Mesenchymal stem cell (in vitro differentiated cells and primary cell): ENCODE results near the gene HJURP.

ENCODE experiments used
- DNase-seq: peaks from one replicate; pipeline ENCODE4 v3.0.0-alpha.2; 2013
- H2AFZ ChIP-seq: one replicate; pipeline ENCODE4 v1.6.1; 2013; ENCODE audit warnings: low read depth, mild to moderate bottlenecking, control low read depth, inconsistent platforms, low read length, moderate library complexity
- H2AK5ac ChIP-seq: 2 replicates; pipeline ENCODE4 v1.6.1; 2013; ENCODE audit warnings: low read length, moderate library complexity, mild to moderate bottlenecking, inconsistent platforms; ENCODE audit not compliant: severe bottlenecking
- H2BK120ac ChIP-seq: one replicate; pipeline ENCODE4 v1.6.1; 2013; ENCODE audit warnings: low read depth, mild to moderate bottlenecking, inconsistent platforms, low read length, moderate library complexity
- H2BK12ac ChIP-seq, 2 experiments: one replicate each; pipeline ENCODE4 v1.6.1; 2013; ENCODE audit warnings: inconsistent platforms in 2 of 2, low read length in 2 of 2, mild to moderate bottlenecking in 2 of 2, moderate library complexity in 2 of 2, control low read depth in 1 of 2
- H2BK15ac ChIP-seq: one replicate; pipeline ENCODE4 v1.6.1; 2013; ENCODE audit warnings: mild to moderate bottlenecking, low read depth, inconsistent platforms; ENCODE audit not compliant: poor library complexity, severe bottlenecking
- H2BK5ac ChIP-seq: 2 replicates; pipeline ENCODE4 v1.6.1; 2013; ENCODE audit warnings: low read depth, mild to moderate bottlenecking, low read length, control low read depth, inconsistent platforms; ENCODE audit not compliant: poor library complexity, severe bottlenecking
- H3K14ac ChIP-seq, 2 experiments: one replicate each; pipeline ENCODE4 v1.6.1; 2013; ENCODE audit warnings: inconsistent platforms in 2 of 2, low read length in 2 of 2, control low read depth in 1 of 2, mild to moderate bottlenecking in 1 of 2, moderate library complexity in 1 of 2
- H3K18ac ChIP-seq, 2 experiments: one replicate each; pipeline ENCODE4 v1.6.1; 2013; ENCODE audit warnings: inconsistent platforms in 2 of 2, low read length in 2 of 2, control low read depth in 1 of 2, low read depth in 1 of 2, mild to moderate bottlenecking in 1 of 2
- H3K23ac ChIP-seq, 2 experiments: one replicate each; pipeline ENCODE4 v1.6.1; 2013; ENCODE audit warnings: inconsistent platforms in 2 of 2, low read length in 2 of 2, mild to moderate bottlenecking in 2 of 2, moderate library complexity in 2 of 2, control low read depth in 1 of 2
- H3K27ac ChIP-seq: 2 replicates; pipeline ENCODE4 v1.5.1; 2013; ENCODE audit warnings: mild to moderate bottlenecking, moderate library complexity, low read length, control low read depth, inconsistent platforms; ENCODE audit not compliant: poor library complexity, severe bottlenecking
- H3K27me3 ChIP-seq, 2 experiments: 2 replicates each; pipeline versions ENCODE4 v1.6.1 to v1.7.0; 2013; ENCODE audit warnings: low read length in 2 of 2, mild to moderate bottlenecking in 2 of 2, moderate library complexity in 2 of 2, control low read depth in 1 of 2, inconsistent platforms in 1 of 2; ENCODE audit not compliant: control insufficient read depth in 1 of 2, insufficient read depth in 1 of 2
- H3K36me3 ChIP-seq, 2 experiments: 2 replicates each; pipeline versions ENCODE4 v1.6.1 to v1.7.0; 2013; ENCODE audit warnings: low read length in 2 of 2, control low read depth in 1 of 2, inconsistent platforms in 1 of 2, low read depth in 1 of 2, mild to moderate bottlenecking in 1 of 2; ENCODE audit not compliant: insufficient read depth in 2 of 2, control insufficient read depth in 1 of 2
- H3K4ac ChIP-seq, 2 experiments: one replicate each; pipeline ENCODE4 v1.6.1; 2013; ENCODE audit warnings: inconsistent platforms in 2 of 2, low read length in 2 of 2, mild to moderate bottlenecking in 2 of 2, moderate library complexity in 2 of 2, control low read depth in 1 of 2, low read depth in 1 of 2
- H3K4me1 ChIP-seq: 2 replicates; pipeline ENCODE4 v1.6.1; 2013; ENCODE audit warnings: low read depth, low read length, control low read depth; ENCODE audit not compliant: control insufficient read depth, insufficient read depth
- H3K4me2 ChIP-seq: 2 replicates; pipeline ENCODE4 v1.6.1; 2013; ENCODE audit warnings: low read length, mild to moderate bottlenecking, inconsistent platforms; ENCODE audit not compliant: poor library complexity, severe bottlenecking
- H3K4me3 ChIP-seq, 2 experiments: 2 replicates each; pipeline versions ENCODE4 v1.5.1 to v1.7.0; 2013; ENCODE audit warnings: low read length in 2 of 2, mild to moderate bottlenecking in 2 of 2, control low read depth in 1 of 2, low read depth in 1 of 2; ENCODE audit not compliant: insufficient read depth in 1 of 2
- H3K79me1 ChIP-seq: replicated peaks from 2 replicates; pipeline ENCODE4 v1.6.1; 2013; ENCODE audit warnings: mild to moderate bottlenecking, control low read depth, low read length, inconsistent platforms; ENCODE audit not compliant: poor library complexity, severe bottlenecking
- H3K9ac ChIP-seq: 2 replicates; pipeline ENCODE4 v1.7.0; 2013; ENCODE audit warnings: mild to moderate bottlenecking, low read length, moderate library complexity
- H3K9me3 ChIP-seq: 2 replicates; pipeline ENCODE4 v1.7.0; 2013; ENCODE audit warnings: mild to moderate bottlenecking, low read length; ENCODE audit not compliant: control insufficient read depth
- H4K8ac ChIP-seq: one replicate; pipeline ENCODE4 v1.6.1; 2013; ENCODE audit warnings: inconsistent platforms, mild to moderate bottlenecking, low read length, moderate library complexity
- H4K91ac ChIP-seq: one replicate; pipeline ENCODE4 v1.6.1; 2013; ENCODE audit warnings: mild to moderate bottlenecking, low read length, inconsistent platforms
- WGBS: methylation state at CpG from one replicate; pipeline ENCODE4 v1.1.7; 2013; ENCODE audit warnings: mixed read lengths; 5-methylcytosine and 5-hydroxymethylcytosine counted together

The HJURP gene

GRCh38 chr2:233822101-233822771, 32.1 kb downstream of the HJURP start:
- Histone ChIP-seq H2BK5ac (no peak overlapping the region), H3K4ac (no peak overlapping the region), H3K36me3 (no peaks in the 10 kb centered on the region), H3K4me2 (no peak overlapping the region), H3K79me1 (no peaks in the 10 kb centered on the region), H4K91ac (no peak overlapping the region), H3K27ac (no peak overlapping the region), H2BK15ac (no peak overlapping the region), H2AFZ (no peak overlapping the region), H3K4me3 (no peak overlapping the region), H3K9ac (no peak overlapping the region), H3K14ac (no peak overlapping the region), H3K9me3 (no peaks in the 10 kb centered on the region), H2BK12ac (no peak overlapping the region), H2AK5ac (no peak overlapping the region), H2BK120ac (no peak overlapping the region), H4K8ac (no peak overlapping the region), H3K18ac (no peak overlapping the region), H3K4me1 (peaks cover 1% of the 10 kb centered on the region), H3K27me3 (peaks cover 21 to 27% of the 10 kb centered on the region in 2 experiments), H3K23ac (no peak overlapping the region)
- DNase-seq = no peak
- whole genome bisulfite sequencing = 91% methylated on average over 21 of the region's 21 CpGs

GRCh38 chr2:233821709-233822100, 32.6 kb downstream of the HJURP start:
- Histone ChIP-seq H3K4me2 (no peak overlapping the region), H2AK5ac (no peak overlapping the region), H3K4ac (no peak overlapping the region), H2AFZ (no peak overlapping the region), H3K4me1 (peaks cover 2% of the 10 kb centered on the region), H3K9ac (no peak overlapping the region), H4K8ac (no peak overlapping the region), H4K91ac (no peak overlapping the region), H3K36me3 (no peaks in the 10 kb centered on the region), H3K23ac (no peak overlapping the region), H2BK12ac (no peak overlapping the region), H2BK120ac (no peak overlapping the region), H3K27ac (no peak overlapping the region), H3K18ac (no peak overlapping the region), H3K79me1 (no peaks in the 10 kb centered on the region), H3K4me3 (no peak overlapping the region), H3K27me3 (peaks cover 21 to 27% of the 10 kb centered on the region in 2 experiments), H2BK5ac (no peak overlapping the region), H3K9me3 (no peaks in the 10 kb centered on the region), H3K14ac (no peak overlapping the region), H2BK15ac (no peak overlapping the region)
- no peak for DNase-seq
- 83% methylated on average over 8 of the region's 8 CpGs for WGBS

GRCh38 chr2:233821196-233821595, 33.1 kb downstream of the HJURP start:
- Histone ChIP-seq H3K9me3 (no peaks in the 10 kb centered on the region), H3K4ac (no peak overlapping the region), H3K18ac (no peak overlapping the region), H2AK5ac (no peak overlapping the region), H2BK15ac (no peak overlapping the region), H2BK12ac (no peak overlapping the region), H3K27ac (no peak overlapping the region), H3K79me1 (no peaks in the 10 kb centered on the region), H2BK120ac (no peak overlapping the region), H2BK5ac (no peak overlapping the region), H4K8ac (no peak overlapping the region), H3K4me1 (peaks cover 4% of the 10 kb centered on the region), H3K14ac (no peak overlapping the region), H3K36me3 (no peaks in the 10 kb centered on the region), H4K91ac (no peak overlapping the region), H3K4me2 (no peak overlapping the region), H2AFZ (no peak overlapping the region), H3K27me3 (peaks cover 21 to 27% of the 10 kb centered on the region in 2 experiments), H3K23ac (no peak overlapping the region), H3K9ac (no peak overlapping the region), H3K4me3 (no peak overlapping the region)
- WGBS = 87% methylated on average over 2 of the region's 3 CpGs
- no peak for DNase-seq

- Histone ChIP-seq H3K18ac (no peak overlapping the region), H2AFZ (no peak overlapping the region), H3K36me3 (no peaks in the 10 kb centered on the region), H2BK5ac (no peak overlapping the region), H3K23ac (no peak overlapping the region), H3K4me3 (no peak overlapping the region), H3K27me3 (peaks cover 21 to 27% of the 10 kb centered on the region in 2 experiments), H4K91ac (no peak overlapping the region), H3K27ac (no peak overlapping the region), H3K9me3 (no peaks in the 10 kb centered on the region), H2BK120ac (no peak overlapping the region), H2BK15ac (no peak overlapping the region), H3K9ac (no peak overlapping the region), H3K4me1 (peaks cover 4% of the 10 kb centered on the region), H3K14ac (no peak overlapping the region), H2BK12ac (no peak overlapping the region), H3K4me2 (no peak overlapping the region), H2AK5ac (no peak overlapping the region), H3K79me1 (no peaks in the 10 kb centered on the region), H4K8ac (no peak overlapping the region), H3K4ac (no peak overlapping the region)
- DNase-seq = no peak
- WGBS = 81% methylated on average over 3 of the region's 6 CpGs
Observed at GRCh38 chr2:233820774-233821105, 33.6 kb downstream of the HJURP start.
